ENCODE data around the gene PERM1.

- TF ChIP-seq CBX3 (IDR thresholded peaks at IDR 0.05; ENCODE audit: low read depth) (no peak), ZBTB33 (IDR thresholded peaks at IDR 0.05; ENCODE audit: extremely low read depth, insufficient replicate concordance, low read length) (no peak), ZFX (IDR thresholded peaks at IDR 0.05) (no peak), POLR2A (IDR thresholded peaks at IDR 0.05; ENCODE audit: borderline replicate concordance, extremely low read depth, insufficient read depth, insufficient read length) (no peak), POLR2AphosphoS5 (IDR thresholded peaks at IDR 0.05; ENCODE audit: low read depth, low read length) (no peak), EZH2 (IDR thresholded peaks at IDR 0.05) (no peak), SP1 (IDR thresholded peaks at IDR 0.05; ENCODE audit: low read depth) (no peak), CEBPB (IDR thresholded peaks at IDR 0.05; ENCODE audit: low read depth) (no peak), JUND (IDR thresholded peaks at IDR 0.05) (no peak), FOSL1 (IDR thresholded peaks at IDR 0.05; ENCODE audit: low read depth) (no peak)
- TF ChIP-seq, protein P1, sequence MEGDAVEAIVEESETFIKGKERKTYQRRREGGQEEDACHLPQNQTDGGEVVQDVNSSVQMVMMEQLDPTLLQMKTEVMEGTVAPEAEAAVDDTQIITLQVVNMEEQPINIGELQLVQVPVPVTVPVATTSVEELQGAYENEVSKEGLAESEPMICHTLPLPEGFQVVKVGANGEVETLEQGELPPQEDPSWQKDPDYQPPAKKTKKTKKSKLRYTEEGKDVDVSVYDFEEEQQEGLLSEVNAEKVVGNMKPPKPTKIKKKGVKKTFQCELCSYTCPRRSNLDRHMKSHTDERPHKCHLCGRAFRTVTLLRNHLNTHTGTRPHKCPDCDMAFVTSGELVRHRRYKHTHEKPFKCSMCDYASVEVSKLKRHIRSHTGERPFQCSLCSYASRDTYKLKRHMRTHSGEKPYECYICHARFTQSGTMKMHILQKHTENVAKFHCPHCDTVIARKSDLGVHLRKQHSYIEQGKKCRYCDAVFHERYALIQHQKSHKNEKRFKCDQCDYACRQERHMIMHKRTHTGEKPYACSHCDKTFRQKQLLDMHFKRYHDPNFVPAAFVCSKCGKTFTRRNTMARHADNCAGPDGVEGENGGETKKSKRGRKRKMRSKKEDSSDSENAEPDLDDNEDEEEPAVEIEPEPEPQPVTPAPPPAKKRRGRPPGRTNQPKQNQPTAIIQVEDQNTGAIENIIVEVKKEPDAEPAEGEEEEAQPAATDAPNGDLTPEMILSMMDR (IDR thresholded peaks at IDR 0.05 in 2 of 3, conservative IDR thresholded peaks at IDR 0.05 in 1 of 3; ENCODE audit: borderline replicate concordance in 1 of 3, insufficient read depth in 1 of 3, low read depth in 2 of 3, low read length in 2 of 3), result no peak
Observed at GRCh38 chr1:952201-952600, 29.7 kb downstream of the PERM1 start.

Measured in HCT116 (cell line).